Ramos (cell line): ENCODE measurements around the gene D2HGDH.

ENCODE experiments used
- in situ Hi-C: fragments of 300-500 bp; cut with MboI; formaldehyde crosslinking; loops from one replicate; pipeline ENCODE4 v1.14.3; 2022; ENCODE audit warnings: low sequenced_read_pairs; ENCODE audit not compliant: unreplicated experiment

D2HGDH gene

GRCh38 chr2:241764275-241765241, 30.1 kb downstream of the D2HGDH start:
- in situ Hi-C loops, result no loop called here

DNA sequence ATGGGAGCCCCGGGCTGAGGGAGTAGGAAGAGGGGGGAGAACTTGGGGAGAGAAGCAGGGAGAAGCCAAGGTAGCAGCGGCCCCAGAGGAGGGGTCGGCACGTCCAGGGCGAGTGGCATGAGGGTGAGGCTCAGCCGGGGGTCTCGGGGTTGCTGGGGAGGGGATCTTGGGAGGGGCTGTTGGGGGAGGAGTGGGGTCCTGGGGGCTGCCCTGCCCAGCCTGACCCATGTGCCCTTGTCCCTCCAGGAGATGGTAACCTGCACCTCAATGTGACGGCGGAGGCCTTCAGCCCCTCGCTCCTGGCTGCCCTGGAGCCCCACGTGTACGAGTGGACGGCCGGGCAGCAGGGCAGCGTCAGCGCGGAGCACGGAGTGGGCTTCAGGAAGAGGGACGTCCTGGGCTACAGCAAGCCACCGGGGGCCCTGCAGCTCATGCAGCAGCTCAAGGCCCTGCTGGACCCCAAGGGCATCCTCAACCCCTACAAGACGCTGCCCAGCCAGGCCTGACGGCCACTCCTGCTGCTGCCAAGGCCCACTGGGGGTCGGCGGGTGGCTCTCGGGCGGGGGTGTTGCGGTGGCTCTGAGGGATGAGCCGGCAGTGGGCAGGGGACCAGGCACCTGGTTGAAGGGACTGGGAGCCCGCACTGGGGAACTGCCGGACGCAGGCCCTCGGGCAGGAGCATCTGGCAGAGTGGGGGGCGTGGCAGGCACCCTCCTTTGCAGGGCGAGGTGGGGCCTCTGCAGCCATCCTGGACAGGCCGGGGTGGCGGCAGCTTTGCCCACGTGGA, 33.2 kb downstream of the D2HGDH start:
- in situ Hi-C loops, result no loop called here

GRCh38 chr2:241768251-241768711, 33.9 kb downstream of the D2HGDH start:
- in situ Hi-C loops, result no loop called here

DNA sequence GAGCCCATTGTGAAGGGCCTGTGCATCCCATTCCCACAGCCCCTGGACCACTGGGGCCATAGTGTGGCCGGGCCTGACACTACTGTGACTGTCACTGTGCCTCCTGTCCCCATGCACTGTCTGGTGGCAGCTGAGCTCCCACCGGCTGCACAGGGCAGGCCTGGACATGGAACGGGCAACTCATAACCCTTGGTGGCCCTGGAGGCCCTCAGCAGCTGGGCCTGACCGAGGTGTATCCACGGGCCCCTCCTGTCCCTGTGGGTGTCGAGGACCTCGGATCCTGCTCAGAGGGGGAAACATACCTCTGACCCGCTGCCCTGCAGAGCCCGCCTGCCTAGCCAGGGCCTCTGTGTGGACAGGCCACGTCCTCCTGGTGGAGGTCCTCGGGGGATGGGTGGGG, 34.4 kb downstream of the D2HGDH start:
- in situ Hi-C loops, result no loop called here

GRCh38 chr2:241769819-241770184, 35.4 kb downstream of the D2HGDH start:
- in situ Hi-C loops, result no loop called here

- in situ Hi-C loops, result no loop called here
These were observed 35.9 kb downstream of the D2HGDH start for GRCh38 chr2:241770185-241770935.

- in situ Hi-C loops, result no loop called here
These were observed 36.5 kb downstream of the D2HGDH start for GRCh38 chr2:241770936-241771285.

- in situ Hi-C loops, result no loop called here
These were observed 37.0 kb downstream of the D2HGDH start for GRCh38 chr2:241771286-241772062.

DNA sequence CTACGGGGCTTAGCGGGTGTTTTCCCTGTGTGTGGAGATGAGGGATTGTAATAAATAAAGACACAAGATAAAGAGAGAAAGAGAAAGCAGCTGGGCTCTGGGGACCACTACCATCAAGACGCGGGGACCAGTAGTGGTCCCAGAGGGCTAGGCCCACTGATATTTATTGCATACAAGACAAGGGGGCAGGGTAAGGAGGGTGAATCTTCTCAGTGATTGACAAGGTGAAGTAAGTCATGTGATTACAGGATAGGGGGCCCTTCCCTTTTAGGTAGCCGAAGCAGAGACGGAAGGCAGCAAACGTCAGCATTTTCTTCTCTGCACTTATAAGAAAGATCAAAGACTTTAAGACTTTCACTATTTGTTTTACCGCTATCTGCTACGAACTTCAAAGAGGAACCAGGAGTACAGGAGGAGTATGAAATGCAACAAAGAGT, 37.7 kb downstream of the D2HGDH start:
- in situ Hi-C loops, result no loop called here

- in situ Hi-C loops, result no loop called here
These were observed 39.3 kb downstream of the D2HGDH start for GRCh38 chr2:241773511-241774418.

DNA sequence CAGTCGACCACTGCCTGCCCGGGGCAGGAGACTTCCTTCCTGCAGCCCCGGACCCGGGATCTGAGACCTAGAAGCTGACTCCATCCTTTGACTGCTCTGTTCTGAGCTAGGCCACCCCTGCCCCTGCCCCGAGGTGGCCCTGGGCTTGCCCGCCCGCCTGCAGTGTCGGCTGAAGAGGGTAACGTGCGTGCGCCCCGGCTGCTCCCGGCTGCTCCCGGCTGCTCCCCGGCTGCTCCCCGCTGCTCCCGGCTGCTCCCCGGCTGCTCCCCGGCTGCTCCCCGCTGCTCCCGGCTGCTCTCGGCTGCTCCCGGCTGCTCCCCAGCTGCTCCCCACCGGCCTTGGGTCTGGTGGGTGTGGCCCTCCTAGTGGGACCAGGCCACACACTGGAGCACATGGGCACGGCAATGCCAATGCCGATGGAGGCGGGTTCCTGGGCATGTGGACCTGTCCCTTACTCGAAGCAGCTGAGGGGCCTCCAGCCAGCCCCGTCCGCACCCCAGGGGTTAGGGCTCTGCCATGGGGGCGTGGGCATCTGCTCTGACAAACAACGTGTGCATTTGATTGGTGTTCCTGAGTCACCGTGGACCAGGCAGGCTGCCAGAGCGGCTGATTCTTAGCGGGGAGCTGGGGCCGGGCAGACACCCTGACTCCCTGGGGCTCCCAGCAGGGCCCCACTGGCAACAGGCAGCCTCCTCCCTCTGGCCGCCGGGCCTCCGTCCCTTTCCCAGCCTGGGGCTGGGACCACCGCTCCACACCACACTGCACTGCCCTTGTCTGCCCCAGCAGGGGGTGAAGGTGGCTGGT, 40.2 kb downstream of the D2HGDH start:
- in situ Hi-C loops, result no loop called here

- in situ Hi-C loops, result no loop called here
These were observed 41.1 kb downstream of the D2HGDH start for GRCh38 chr2:241775223-241776177.

- in situ Hi-C loops, result no loop called here
These were observed 42.1 kb downstream of the D2HGDH start, which contains the start of gene GAL3ST2 for GRCh38 chr2:241776336-241777169. TSS of gene GAL3ST2 (plus strand) at chr2:241776822. CDS start at chr2:241776956, 134 bp downstream.

GRCh38 chr2:241777170-241777685, 42.8 kb downstream of the D2HGDH start:
- in situ Hi-C loops, result no loop called here
